GM19043 (cell line): ENCODE results near the gene TMCO4.
"Not testable (repeated sequence)": the region's sequence is repeated elsewhere in the genome, so short reads cannot be mapped to it uniquely, and the experiment has no call there.

Experiments used
- ATAC-seq: cut with Tn5 transposase; IDR thresholded peaks from one replicate; pipeline ENCODE4 v1.9.1; 2021; ENCODE audit warnings: low read depth; ENCODE audit not compliant: unreplicated experiment

TMCO4 gene

DNA sequence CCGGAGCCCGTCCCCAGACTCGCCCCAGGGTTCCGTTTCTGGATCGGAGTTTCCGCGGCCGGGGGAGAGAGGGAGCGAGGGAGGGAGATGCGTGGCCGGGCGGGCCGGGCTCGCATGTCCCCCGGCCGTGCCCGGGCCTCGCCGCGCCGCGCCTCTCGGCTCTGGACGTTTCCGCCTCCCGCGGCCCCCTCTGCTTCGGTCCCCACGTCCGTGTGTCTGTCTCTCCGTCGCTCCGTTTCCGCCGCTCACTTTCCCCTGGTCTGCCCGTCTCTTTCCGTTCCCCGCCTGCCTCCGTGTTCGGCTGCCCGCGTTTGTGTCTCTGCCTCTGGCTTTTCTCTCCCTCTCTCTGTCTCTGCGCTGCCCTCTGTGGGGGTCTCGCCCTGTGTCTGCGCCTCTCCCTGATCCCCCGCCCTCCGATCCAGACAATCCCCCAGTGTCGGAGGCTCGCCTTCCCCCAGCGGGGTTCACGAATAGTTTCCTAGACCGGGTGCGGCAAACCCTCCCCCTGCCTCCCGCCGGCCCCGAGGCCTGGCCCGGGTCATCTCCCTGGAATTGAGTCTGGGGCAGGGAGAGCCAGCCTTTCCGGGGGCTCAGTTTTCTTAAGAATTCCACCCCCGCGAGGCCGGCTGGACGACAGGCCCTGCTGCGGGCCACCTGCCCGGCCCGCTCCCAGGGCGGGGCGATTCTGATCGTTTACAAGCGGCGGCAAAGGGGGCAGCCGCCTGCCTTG is 154.9 kb downstream of the TMCO4 start:
- no peak for ATAC-seq

DNA sequence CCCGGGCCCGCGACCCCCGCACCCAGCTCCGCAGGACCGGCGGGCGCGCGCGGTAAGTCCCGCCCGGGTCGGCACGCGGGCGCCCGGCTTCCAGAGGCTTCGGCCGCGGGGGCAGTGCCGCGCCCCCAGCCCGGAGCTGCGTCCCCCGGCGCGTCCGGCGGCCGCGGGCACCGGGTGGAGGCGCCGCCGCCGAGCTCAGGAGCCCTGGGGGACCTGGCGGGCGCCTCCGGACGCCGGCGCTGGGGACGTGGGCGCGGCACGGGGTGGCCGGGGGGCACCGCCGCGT is 155.4 kb downstream of the TMCO4 start:
- ATAC-seq: no peak

DNA sequence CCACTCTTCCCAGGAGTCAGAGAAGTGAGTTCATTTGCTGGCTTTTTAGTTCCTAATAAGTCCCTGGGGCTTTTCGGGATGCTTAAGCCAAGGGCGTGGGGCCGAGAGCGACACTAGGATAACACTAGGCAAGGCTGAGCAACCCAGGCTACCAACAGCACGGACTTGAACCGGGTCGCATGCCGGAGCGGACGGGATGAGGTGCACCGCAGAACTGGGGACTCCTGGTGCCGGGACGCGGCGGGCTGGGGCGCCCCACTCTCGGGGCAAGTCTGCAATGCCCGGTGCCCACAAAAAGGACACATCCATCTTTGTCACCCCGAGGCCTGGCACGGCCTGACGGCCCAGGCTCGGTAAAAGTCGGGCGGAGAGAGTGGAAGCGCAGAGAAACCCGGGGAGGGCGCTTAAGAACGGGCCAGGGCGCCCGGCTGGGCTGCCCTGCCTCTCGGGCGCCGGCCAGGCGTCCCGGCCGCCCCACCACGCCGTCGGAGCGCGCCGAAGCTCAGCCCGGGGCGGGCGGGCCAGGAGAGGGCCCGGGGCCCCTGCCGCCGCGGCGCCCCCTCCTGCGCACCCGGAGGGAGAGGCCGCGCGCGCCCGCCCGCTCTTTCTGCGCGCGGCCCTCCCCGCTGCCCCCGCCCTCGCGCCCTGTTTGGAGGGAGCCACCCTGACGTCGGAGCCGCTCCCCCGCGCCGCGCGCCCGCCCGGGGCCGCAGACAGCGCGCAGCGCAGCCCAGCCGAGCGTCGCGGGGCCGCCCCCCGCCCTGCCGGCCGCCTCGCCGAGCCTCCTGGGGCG is 155.9 kb downstream of the TMCO4 start, which contains the start of gene NBL1:
NBL1 (plus strand) TSS at position 710 of the 793 bp plus-strand sequence. CDS start 10,720 bp downstream, outside the sequence.
- no peak for ATAC-seq

DNA sequence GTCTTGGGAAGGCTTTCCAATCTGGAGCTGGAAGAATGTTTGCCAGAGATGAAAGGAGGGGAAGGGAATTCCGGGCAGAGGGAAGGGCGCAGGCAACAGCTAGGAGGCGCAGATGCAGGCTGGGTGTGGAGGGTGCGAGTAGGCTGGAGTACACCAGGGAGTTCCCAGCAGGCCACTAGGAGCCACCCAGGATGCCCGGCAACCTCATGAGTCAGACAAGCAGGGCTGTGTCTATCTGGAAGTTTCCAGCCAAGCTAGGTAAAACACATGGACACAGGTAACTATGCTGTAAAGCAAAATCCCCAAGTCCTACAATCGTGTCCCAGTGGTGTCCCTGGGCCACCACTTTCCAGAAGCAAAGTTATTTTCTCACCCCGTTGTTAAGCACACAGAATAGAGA is 156.6 kb downstream of the TMCO4 start:
- no peak for ATAC-seq

DNA sequence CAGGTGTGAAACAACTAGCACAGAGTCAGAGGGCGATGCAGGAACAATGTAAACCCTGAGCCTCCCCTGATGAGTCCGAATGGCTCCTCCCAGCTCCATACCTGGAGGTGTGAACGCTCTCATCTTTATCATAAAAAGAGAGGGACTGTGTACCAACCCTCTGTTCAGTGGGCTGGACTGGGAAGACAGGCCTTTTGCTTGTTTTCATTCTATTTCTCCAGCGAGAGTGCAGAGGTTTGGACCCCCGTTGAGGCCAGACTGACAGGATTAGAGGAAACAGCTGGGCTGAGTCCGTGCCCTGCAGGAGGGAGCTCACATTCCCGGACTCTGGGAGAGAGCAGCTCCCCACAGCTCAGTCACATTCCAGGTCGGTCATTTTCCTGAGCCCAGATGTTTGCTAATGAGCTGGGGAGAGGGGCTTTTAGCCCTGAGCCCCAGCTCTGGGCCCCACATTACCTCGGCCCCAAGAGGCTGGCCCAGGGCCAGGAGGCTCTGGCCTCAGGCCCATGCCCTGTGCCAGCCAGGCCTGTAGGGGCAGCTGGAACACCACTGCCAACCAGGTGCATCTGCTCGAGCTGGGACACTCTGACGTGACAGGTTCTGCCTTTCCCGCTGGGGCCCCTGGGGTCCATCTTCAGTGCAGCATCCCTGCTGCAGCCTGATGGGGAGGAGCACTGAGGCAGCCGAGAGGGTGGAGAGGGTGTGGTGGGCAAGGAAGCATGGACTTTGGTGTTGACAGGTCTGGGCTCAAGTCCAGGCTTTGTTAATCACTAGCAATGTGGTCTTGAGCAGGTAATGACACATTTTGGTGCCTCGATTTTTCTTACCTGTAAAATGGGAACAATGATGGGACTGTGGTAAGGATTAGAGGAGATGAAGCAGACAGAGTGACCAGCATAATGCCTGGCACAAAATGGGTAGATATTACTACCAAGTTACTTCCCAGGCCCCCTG is 159.1 kb downstream of the TMCO4 start:
- ATAC-seq: no peak

DNA sequence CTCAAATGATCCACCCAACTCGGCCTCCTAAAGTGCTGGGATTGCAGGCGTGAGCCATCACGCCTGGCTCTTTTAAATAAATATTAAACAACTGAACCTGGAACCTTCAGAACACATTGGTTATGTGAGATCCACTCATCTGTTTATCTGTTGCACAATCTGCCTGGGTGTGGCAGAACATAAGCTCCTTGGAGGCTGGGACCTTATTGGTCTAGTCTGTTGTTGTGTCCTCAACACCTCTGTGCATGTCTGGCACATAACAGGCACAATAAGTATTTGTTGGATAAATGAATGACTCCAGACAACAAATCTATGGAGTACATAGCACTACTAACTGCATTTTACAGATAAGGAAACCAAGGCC is 159.7 kb downstream of the TMCO4 start:
- ATAC-seq: no peak

DNA sequence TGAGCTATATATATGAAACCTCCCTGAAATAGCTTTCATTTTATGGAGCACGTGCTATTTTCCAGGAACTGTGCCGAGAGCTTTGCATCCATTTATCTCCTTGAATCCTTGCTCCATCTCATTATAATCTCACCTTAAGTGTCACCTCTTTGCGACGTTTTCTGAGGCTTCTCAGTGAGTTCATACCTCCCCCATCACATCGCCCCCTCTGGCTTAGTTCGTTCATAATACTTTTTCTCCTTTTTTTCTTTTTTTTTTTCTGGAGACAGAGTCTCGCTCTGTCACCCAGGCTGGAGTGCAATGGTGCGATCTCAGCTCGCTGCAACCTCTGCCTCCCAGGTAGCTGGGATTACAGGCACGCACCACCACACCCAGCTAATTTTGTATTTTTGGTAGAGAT is 160.5 kb downstream of the TMCO4 start:
- not testable (repeated sequence) for ATAC-seq

DNA sequence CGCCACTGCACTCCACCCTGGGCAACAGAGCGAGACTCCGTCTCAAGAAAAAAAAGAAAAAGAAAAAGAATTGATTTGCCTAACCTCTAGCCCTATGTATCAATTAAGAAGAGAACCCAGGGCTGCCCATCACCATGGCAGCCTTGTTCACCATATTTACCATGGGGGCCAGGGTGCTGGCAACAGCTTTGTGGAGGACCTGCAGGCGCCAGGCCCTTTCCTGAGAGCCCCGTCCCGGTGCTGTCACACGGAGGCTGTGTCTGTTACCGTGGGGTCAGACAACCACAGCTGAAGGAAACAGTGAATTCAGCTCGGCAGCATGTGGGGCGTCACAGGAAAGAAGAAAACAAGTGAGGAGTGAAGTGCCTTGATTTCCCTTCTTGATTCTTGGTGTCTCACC is 162.1 kb downstream of the TMCO4 start:
- ATAC-seq: no peak

DNA sequence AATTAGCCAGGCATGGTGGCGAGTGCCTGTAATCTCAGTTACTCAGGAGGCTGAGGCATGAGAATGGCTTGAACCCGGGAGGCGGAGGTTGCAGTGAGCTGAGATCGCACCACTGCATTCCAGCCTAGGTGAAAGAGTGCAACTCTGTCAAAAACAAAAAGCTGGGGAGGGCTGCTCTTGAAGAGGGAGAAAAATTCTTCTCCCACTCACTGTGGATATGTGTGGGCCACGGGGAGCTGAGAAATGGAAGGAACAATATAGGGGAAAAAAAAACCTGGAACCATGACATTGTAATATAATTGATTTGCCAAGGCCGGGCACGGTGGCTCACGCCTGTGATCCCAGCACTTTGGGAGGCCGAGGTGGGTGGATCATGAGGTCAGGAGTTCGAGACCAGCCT is 163.0 kb downstream of the TMCO4 start:
- ATAC-seq: not testable (repeated sequence)

DNA sequence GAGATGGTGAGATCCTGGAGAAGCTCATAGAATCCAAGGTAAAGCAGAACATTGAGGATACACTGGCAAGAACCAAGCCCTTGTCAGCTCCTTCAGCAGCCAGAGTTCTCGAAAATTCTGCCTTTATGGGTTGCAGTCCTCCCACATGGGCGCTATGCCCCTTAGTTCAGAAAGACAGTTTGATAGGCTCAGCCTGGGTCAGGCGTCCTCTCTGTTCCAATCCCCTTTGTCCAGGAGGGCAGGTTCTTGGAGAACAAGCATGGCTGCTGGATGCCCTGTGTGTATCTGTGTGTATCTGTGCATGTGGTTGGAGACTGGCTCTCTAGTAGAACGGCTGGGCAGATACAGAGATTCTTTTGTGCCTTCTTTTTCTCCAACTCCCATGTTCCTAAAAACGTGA is 163.7 kb downstream of the TMCO4 start:
- no peak for ATAC-seq

DNA sequence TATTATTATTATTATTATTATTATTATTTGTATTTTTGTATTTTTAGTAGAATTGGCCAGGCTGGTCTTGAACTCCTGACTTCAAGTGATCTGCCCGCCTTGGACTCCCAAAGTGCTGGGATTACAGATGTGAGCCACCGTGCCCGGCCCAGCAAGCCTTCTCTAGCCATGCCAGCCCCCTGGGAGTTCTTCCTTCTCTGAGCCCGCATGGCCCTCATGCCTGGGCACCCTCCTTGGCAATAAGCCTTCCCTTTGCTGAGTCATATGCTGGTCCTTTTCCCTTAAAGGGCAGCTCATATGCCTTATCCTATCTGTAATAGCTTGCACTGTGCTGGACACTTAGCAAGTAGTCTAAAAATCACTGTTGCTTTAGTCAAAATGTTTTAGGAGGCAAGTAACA is 164.1 kb downstream of the TMCO4 start:
- no peak for ATAC-seq

DNA sequence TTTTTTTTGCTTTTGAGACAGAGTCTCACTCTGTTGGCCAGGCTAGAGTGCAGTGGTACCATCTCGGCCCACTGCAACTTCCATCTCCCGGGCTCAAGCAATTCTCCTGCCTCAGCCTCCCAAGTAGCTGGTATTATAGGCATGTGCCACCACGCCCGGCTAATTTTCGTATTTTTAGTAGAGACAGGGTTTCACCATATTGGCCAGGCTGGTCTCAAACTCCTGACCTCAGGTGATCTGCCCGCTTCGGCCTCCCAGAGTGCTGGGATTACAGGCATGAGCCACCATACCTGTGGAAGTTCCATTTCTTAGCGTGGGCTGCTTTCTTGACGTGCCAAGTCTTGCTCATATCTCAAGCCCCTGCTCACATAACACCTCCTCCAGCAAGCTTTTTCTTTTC is 164.7 kb downstream of the TMCO4 start:
- not testable (repeated sequence) for ATAC-seq

DNA sequence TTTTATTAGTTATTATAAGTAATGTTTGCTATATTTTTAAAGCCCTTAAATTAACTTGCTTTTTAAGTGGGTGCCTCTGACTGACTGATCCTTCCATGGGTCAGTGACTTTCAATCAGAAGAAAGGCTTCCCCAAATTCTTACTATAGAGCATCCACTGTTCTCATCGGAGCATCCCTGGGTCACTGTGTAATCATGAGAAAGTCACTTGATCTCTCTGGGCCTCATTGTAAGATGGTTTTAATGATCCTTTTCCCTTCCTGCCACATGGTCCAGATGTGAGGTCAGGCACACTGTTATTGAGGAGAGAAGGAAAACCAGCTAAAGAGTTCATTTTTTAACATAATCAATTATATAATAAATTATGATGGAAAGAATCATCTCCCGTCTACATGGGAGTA is 166.6 kb downstream of the TMCO4 start:
- ATAC-seq: no peak
